Progenitor cell of endocrine pancreas (in vitro differentiated cells): ENCODE data around the gene ZNF644. TPM values are rescaled to one million over a fixed set of nuclear protein-coding genes. Genes with fewer than 3 reads are reported as not detected.

ENCODE experiments used
- DNase-seq: peaks from one replicate; pipeline ENCODE4 v3.0.0; 2021; ENCODE audit warnings: low spot score; ENCODE audit not compliant: unreplicated experiment
- H3K27ac Mint-ChIP-seq: 2 replicates; pipeline ENCODE4 v1.8.0; 2021; ENCODE audit warnings: mild to moderate bottlenecking, moderate library complexity, mixed read lengths
- H3K27me3 Mint-ChIP-seq: 2 replicates; pipeline ENCODE4 v1.8.0; 2021; ENCODE audit warnings: mixed read lengths
- H3K36me3 Mint-ChIP-seq: 2 replicates; pipeline ENCODE4 v1.8.0; 2022; ENCODE audit warnings: mixed read lengths; ENCODE audit not compliant: insufficient read depth
- H3K4me1 Mint-ChIP-seq: 2 replicates; pipeline ENCODE4 v1.8.0; 2021; ENCODE audit warnings: low read depth, mixed read lengths
- H3K4me3 Mint-ChIP-seq: 2 replicates; pipeline ENCODE4 v1.8.0; 2021; ENCODE audit warnings: low read depth, mild to moderate bottlenecking, moderate library complexity, mixed read lengths
- H3K9me3 Mint-ChIP-seq: 2 replicates; pipeline ENCODE4 v1.8.0; 2021; ENCODE audit warnings: low read depth, mixed read lengths
- total RNA-seq: library from RNA; stranded (reverse); gene quantifications from 2 replicates; pipeline ENCODE4 v1.2.1, GENCODE V29; 2021
- TF ChIP-seq, protein P1 (sequence below): fragments of 200-600 bp; sonication (generic); IDR thresholded peaks from one replicate; pipeline ENCODE4 v1.5.0; 2021; ENCODE audit warnings: antibody characterized with exemption, mild to moderate bottlenecking; ENCODE audit not compliant: unreplicated experiment

ZNF644 gene
- total RNA-seq, 1 donor from 2014 or later = 101 TPM

DNA sequence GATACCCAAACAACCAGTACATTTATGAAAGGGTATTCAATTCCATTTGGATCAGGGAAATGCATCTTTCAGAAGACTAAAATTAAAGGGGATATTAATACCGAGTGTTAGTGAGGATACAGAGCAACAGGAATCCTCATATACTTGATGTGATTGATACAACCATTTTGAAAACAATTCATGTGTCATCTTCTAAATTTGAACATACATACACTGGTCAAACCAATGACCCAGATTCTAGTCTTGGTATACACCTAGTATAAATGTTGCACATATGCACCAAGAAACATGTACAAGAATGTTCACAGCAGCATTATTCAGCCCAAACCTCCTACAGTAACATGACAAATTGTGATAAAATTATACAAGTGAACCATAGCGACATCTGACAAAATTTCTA is 58.6 kb downstream of the ZNF644 start:
- Mint-ChIP-seq H3K4me3 (no peak overlapping the region), H3K9me3 (peaks cover 6% of the 10 kb centered on the region), H3K36me3 (peaks cover 15% of the 10 kb centered on the region), H3K27me3 (no peaks in the 10 kb centered on the region), H3K4me1 (peaks cover 2% of the 10 kb centered on the region), H3K27ac (no peak overlapping the region)
- DNase-seq = no peak
- TF ChIP-seq, protein P1, sequence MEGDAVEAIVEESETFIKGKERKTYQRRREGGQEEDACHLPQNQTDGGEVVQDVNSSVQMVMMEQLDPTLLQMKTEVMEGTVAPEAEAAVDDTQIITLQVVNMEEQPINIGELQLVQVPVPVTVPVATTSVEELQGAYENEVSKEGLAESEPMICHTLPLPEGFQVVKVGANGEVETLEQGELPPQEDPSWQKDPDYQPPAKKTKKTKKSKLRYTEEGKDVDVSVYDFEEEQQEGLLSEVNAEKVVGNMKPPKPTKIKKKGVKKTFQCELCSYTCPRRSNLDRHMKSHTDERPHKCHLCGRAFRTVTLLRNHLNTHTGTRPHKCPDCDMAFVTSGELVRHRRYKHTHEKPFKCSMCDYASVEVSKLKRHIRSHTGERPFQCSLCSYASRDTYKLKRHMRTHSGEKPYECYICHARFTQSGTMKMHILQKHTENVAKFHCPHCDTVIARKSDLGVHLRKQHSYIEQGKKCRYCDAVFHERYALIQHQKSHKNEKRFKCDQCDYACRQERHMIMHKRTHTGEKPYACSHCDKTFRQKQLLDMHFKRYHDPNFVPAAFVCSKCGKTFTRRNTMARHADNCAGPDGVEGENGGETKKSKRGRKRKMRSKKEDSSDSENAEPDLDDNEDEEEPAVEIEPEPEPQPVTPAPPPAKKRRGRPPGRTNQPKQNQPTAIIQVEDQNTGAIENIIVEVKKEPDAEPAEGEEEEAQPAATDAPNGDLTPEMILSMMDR = no peak

DNA sequence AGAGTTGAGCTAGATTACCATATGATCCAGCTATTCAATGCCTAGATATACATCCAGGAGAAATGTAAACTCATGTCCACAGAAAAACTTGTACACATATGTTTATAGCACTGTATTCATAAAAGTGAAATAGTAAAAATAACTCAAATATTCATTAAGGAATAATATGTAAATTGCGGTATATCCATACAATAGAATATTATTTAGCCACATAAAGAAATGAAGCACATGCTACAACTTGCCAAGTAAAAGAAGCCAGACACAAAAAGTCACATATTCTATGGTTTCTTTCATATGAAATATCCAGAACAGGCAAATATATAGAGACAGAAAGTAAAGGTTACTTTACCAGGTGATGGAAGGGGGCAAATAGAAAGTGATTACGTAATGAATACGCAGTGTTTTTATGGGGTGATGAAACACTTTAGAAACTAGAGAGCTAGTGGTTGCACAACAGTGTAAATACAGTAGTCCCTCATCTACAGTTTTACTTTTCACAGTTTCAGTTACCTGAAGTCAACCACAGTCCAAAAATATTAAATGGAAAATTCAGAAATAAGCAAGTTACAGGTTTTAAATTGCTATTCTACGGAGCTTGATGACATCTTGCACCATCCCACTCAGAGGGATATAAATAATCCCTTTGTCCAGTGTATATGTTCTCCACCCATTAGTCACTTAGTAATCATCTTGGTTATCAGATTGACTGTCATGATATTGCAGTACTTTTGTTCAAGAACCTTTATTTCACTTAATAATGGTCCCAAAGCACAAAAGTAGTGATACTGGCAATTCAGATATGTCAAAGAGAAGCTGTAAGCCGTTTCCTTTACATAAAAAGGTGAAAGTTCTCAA is 62.3 kb downstream of the ZNF644 start:
- H3K36me3 Mint-ChIP-seq = peaks cover 42% of the 10 kb centered on the region
- no peaks in the 10 kb centered on the region for H3K27me3 Mint-ChIP-seq
- peak overlapping the region; percentile 19 for H3K27ac Mint-ChIP-seq
- peaks cover 23% of the 10 kb centered on the region for H3K9me3 Mint-ChIP-seq
- H3K4me1 Mint-ChIP-seq = peaks cover 2% of the 10 kb centered on the region
- no peak overlapping the region for H3K4me3 Mint-ChIP-seq
- no peak for DNase-seq
- TF ChIP-seq, protein P1 = no peak

DNA sequence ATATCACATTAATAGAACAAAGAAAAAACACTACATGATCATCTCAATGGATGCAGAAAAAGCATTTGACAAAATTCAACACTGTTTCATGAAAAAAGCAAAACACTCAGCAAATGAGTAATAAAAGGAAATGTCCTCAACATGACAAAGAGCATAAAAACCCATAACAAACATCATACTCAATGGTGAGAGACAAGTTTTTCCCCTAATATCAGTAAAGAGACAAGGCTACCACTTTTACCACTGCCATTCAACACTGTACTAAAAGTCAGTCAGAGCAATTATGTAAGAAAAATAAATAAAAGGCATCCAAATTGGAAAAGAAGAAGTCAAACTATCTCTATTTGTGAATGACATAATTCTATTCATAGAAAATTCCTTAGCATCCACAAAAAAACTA is 64.3 kb downstream of the ZNF644 start:
- Mint-ChIP-seq H3K27me3 (no peaks in the 10 kb centered on the region), H3K4me3 (no peak overlapping the region), H3K27ac (no peak overlapping the region), H3K36me3 (peaks cover 49% of the 10 kb centered on the region), H3K9me3 (peaks cover 26% of the 10 kb centered on the region), H3K4me1 (peaks cover 6% of the 10 kb centered on the region)
- TF ChIP-seq, protein P1 = no peak
- DNase-seq = no peak

DNA sequence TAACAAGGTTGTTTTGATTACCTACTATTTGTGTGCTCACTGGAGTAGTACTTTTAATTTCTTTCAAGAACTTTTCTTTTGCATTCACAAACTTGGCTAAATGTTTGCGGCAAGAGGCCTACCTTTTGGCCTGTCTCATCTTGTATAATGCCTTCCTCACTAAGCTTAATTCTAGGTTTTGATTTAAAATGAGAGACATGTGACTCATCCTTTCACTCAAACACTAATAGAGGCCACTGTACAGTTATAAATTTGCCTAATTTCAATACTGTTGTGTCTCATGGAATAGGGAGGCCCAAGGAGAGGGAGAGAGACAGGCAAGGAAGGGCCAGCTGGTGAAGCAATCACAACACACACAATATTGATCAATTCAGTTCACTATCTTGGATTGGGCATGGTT is 66.1 kb downstream of the ZNF644 start:
- H3K4me3 Mint-ChIP-seq = no peak overlapping the region
- no peaks in the 10 kb centered on the region for H3K27me3 Mint-ChIP-seq
- TF ChIP-seq, protein P1 = no peak
- H3K9me3 Mint-ChIP-seq = peaks cover 27% of the 10 kb centered on the region
- DNase-seq = no peak
- no peak overlapping the region for H3K27ac Mint-ChIP-seq
- H3K36me3 Mint-ChIP-seq = peaks cover 52% of the 10 kb centered on the region
- peaks cover 12% of the 10 kb centered on the region for H3K4me1 Mint-ChIP-seq

DNA sequence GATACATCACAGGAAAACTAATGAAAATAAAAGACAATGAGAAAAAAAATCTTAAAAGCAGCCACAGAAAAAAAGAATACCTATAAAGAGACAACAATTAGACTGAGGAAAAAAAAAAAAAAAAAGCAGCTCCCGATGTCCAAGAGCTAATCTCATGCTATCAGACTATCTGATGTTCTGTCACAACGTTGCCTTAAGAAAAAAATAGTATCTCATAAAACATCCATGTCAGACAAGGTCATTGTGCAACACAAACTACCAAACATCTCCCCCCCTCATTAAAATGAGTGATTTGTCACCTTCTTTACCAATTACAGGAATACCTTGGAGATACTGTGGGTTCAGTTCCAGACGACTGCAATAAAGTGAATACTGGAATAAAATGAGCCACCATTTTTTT is 68.9 kb downstream of the ZNF644 start:
- H3K9me3 Mint-ChIP-seq = peaks cover 20% of the 10 kb centered on the region
- H3K27ac Mint-ChIP-seq = no peak overlapping the region
- TF ChIP-seq, protein P1 = no peak
- H3K4me3 Mint-ChIP-seq = no peak overlapping the region
- H3K4me1 Mint-ChIP-seq = peaks cover 11% of the 10 kb centered on the region
- DNase-seq = no peak
- peaks cover 36% of the 10 kb centered on the region for H3K36me3 Mint-ChIP-seq
- no peaks in the 10 kb centered on the region for H3K27me3 Mint-ChIP-seq
